ENCODE measurements around the gene GRIK4.
"Not testable (repeated sequence)": the region's sequence is repeated elsewhere in the genome, so short reads cannot be mapped to it uniquely, and the experiment has no call there.

The GRIK4 gene

GRCh38 chr11:120618399-120618798, 106.9 kb downstream of the GRIK4 start:
- no peak overlapping the region for H3K4me3 ChIP-seq (ENCODE audit: low read depth, low read length)
- no peak for DNase-seq (ENCODE audit: low read depth)
- no peak for TF ChIP-seq CTCF (IDR thresholded peaks at IDR 0.05; ENCODE audit: low read depth, low read length, missing control alignments)

GRCh38 chr11:120622189-120622875, 110.8 kb downstream of the GRIK4 start:
- no peak for DNase-seq (ENCODE audit: low read depth)

GRCh38 chr11:120624992-120625391, 113.4 kb downstream of the GRIK4 start:
- DNase-seq (ENCODE audit: low read depth); H3K4me3 ChIP-seq (ENCODE audit: low read depth, low read length): not testable (repeated sequence)

More at GRCh38 chr11:120622189-120622875, 110.8 kb downstream of the GRIK4 start:
- H3K4me3 ChIP-seq (ENCODE audit: low read depth, low read length) = no peak overlapping the region
- TF ChIP-seq CTCF (IDR thresholded peaks at IDR 0.05; ENCODE audit: low read depth, low read length, missing control alignments) = peak; percentile 55

GRCh38 chr11:120625565-120625964, 114.0 kb downstream of the GRIK4 start:
- TF ChIP-seq CTCF (IDR thresholded peaks at IDR 0.05; ENCODE audit: low read depth, low read length, missing control alignments) = no peak
- H3K4me3 ChIP-seq (ENCODE audit: low read depth, low read length) = no peak overlapping the region
- DNase-seq (ENCODE audit: low read depth) = no peak

- no peak overlapping the region for H3K4me3 ChIP-seq (ENCODE audit: low read depth, low read length)
- DNase-seq (ENCODE audit: low read depth) = no peak
- no peak for TF ChIP-seq CTCF (IDR thresholded peaks at IDR 0.05; ENCODE audit: low read depth, low read length, missing control alignments)
Observed at GRCh38 chr11:120626791-120627190, 115.2 kb downstream of the GRIK4 start.

GRCh38 chr11:120627327-120628163, 116.0 kb downstream of the GRIK4 start:
- DNase-seq (ENCODE audit: low read depth) = no peak
- no peak for TF ChIP-seq CTCF (IDR thresholded peaks at IDR 0.05; ENCODE audit: low read depth, low read length, missing control alignments)
- no peak overlapping the region for H3K4me3 ChIP-seq (ENCODE audit: low read depth, low read length)

- no peak for TF ChIP-seq CTCF (IDR thresholded peaks at IDR 0.05; ENCODE audit: low read depth, low read length, missing control alignments)
- no peak overlapping the region for H3K4me3 ChIP-seq (ENCODE audit: low read depth, low read length)
- DNase-seq (ENCODE audit: low read depth) = no peak
Observed at GRCh38 chr11:120629407-120630080, 118.0 kb downstream of the GRIK4 start.
